GM21390 (cell line): ENCODE data around the gene ATP1A4.
"Not testable (repeated sequence)": the region's sequence is repeated elsewhere in the genome, so short reads cannot be mapped to it uniquely, and the experiment has no call there.

Experiments used
- ATAC-seq: cut with Tn5 transposase; IDR thresholded peaks from one replicate; pipeline ENCODE4 v1.9.1; 2021; ENCODE audit not compliant: unreplicated experiment

ATP1A4 gene

GRCh38 chr1:160151303-160151702, at the start of gene ATP1A4:
ATP1A4 (plus strand) TSS chr1:160151603; CDS start chr1:160152041, 438 bp downstream.
- no peak for ATAC-seq

DNA sequence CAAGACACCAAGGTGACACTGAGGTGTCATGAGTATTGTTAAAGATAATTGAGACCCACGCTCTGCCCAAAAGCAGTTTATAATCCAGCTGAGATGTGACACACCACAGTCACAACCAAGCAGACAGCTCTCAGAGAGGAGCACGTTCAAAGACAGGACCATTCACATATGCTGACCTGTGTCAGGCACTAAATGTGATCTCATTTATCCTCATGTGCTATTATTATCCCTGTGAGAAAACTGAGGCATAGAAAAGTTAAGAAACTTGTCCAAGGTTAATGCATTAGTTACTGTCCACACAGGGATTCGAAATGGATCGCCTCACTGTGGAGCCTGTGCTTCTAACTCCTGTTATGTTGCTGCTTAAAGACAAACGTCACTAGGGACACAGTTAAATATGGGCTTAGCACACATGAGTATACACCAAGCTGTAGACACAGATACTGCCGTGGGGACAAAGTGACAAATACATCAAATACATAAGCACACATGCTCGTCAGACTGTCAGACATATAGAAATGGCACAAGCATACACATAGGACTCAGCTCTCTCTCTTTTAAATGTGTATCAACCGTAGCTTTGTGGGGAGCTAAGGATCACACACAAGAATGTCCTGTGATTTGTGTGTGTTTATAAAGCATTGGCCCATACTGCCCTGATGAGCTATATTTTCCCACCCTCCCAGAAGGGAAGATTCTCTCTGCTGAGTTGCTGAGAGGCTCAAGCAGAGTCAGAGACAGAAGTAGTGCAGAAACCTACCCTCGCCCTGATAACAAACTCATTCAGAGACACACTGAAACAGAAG, 49.5 kb upstream of the ATP1A4 start:
- ATAC-seq: no peak

- no peak for ATAC-seq
These were observed 47.6 kb upstream of the ATP1A4 start for GRCh38 chr1:160103658-160104408.

GRCh38 chr1:160104486-160104885, 46.9 kb upstream of the ATP1A4 start:
- no peak for ATAC-seq

DNA sequence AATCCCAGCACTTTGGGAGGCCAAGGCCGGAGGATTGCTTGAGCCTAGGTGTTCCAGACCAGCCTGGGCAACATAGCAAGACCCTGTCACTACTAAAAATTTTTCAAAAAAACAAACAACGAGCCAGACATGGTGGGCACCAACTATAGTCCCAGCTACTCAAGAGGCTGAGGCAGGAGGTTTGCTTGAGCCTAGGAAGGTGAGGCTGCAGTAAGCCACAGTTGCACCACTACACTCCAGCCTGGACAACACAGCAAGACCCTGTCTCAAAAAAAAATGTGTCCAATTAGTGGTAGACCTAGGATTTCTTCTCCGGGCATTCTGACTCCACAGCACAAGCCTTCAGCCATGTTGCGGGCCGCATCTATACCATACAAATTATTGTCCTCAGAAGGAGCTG, 46.2 kb upstream of the ATP1A4 start:
- no peak for ATAC-seq

DNA sequence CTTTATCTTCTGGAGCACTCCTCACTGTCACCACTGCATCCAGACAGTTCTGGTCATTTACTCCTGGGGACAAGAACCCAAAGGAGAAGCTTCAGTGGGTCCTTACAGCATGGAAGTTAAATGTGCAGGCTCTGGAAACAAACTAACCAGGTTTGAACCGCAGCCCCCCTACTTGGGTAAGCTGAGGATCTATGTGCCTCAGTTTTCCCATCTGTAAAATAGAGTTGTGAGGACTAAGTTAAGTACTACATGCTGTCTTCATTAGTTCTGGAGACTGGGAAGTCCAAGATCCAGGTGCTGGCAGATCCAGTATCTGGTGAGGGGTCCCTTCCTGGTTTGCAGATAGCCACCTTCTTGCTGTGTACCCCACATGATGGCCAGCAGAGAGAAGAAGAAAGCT, 43.9 kb upstream of the ATP1A4 start:
- ATAC-seq: no peak

DNA sequence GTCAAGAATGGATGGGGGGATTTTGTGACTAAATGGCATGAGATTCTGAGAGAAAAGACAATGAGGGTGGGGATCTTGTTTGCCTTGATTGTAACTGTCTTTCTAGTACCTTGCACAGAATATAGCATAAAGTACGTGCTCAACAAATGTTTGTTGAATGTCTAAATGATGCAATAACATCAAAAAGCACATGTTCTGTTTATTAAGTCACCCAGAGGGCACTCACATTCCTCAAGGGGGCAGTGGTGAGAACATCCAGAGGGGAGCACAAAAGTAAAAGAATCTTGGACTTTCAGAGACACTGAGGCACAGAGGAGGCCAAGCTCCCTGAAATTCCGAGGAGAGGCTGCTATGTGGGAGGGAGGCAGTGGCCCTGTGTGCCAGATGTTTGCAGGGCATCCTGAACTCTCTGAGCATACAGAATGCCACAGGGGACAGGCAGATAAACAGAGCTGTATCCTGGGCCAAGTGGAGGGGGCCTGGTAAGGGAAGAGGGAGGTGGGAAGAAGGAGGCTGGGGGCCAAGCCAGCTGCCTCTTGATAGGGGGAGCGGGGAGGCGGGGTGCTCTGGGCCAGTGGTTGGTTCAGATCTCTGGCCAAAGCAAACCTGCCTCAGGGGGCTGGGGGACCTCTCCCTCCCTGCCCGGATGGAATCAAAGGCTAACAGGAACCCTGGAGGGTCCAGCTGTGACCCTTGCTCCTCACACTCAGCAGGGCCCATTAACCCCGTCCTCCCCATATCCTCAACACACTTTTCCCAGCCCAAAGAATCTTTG, 42.3 kb upstream of the ATP1A4 start:
- no peak for ATAC-seq

- ATAC-seq: no peak
These were observed 41.7 kb upstream of the ATP1A4 start for GRCh38 chr1:160109686-160110085.

GRCh38 chr1:160111462-160111861, 39.9 kb upstream of the ATP1A4 start:
- not testable (repeated sequence) for ATAC-seq

GRCh38 chr1:160112357-160112756, 39.0 kb upstream of the ATP1A4 start:
- ATAC-seq: no peak

- no peak for ATAC-seq
These were observed 38.0 kb upstream of the ATP1A4 start for GRCh38 chr1:160113407-160113806.

- ATAC-seq: no peak
These were observed 37.3 kb upstream of the ATP1A4 start for GRCh38 chr1:160114085-160114484.

GRCh38 chr1:160115545-160116282, 35.7 kb upstream of the ATP1A4 start, which contains the start of gene ATP1A2:
ATP1A2 (plus strand) TSS chr1:160115759; CDS start chr1:160115862, 103 bp downstream.
- no peak for ATAC-seq

DNA sequence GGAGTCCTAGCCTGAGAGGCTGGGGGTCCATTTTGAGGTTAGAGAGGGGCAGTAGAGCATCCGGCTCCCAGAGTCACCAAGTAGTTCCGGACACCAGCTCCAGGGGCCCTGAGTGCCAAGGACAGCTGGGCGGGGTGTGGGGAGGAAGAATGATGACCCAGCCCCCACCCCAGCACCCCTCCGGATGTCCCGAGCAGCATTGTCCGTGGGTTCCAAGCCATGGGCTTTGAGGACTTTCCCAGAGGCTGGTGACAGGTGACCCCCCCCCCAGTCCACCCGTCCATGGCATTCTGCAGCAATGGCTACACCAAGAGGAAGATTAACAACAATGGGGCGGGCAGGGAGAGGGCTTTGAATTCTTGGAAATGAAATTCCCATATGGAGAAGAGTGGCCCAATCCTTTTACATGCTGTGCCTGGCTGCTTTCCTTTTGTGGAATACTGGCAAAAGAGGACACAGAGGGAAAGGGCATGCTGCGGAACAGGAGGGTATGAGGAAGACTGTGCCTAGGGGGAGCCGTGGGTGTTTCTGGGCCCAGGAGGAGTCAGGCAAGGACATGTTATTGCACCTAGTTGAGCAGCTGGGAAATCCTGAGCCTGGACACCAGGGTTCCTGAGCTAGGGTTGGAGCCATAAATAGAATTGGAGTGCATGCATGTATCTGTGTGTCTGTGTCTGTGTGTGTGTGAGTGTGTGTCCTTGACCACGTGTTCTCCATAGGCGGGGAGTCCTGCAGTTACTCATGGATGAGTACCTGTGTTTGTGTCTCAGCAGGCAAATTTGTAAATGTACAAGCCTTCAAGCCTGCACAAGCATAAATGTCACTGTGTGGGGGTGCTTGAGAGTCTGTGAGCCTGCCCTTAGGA, 34.9 kb upstream of the ATP1A4 start:
- ATAC-seq: no peak

GRCh38 chr1:160117300-160117699, 34.1 kb upstream of the ATP1A4 start:
- ATAC-seq: no peak

DNA sequence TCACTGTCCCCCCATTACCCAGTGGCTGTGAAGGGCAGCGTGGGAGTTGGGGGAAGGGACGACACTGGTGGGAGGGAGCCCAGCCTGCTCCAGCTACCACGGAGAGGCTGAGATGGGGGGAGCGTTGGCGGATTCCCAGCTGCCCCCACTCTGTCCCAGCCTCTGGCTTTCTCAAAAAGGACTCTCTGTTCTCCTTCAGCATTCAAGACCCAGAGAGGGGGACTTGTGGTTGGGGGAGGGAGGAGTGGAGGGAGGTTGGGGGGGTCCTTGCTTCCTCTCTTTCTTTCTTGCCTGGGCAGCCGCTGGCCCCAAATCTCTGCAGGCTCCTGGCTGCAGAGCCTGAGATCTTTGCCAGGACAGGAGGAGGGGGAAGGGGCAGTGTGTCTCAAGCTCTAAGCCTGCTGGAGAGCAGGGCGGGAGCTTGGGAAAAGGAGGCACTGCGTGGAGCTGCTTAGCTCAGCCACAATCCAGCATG, 33.7 kb upstream of the ATP1A4 start:
- ATAC-seq: no peak

DNA sequence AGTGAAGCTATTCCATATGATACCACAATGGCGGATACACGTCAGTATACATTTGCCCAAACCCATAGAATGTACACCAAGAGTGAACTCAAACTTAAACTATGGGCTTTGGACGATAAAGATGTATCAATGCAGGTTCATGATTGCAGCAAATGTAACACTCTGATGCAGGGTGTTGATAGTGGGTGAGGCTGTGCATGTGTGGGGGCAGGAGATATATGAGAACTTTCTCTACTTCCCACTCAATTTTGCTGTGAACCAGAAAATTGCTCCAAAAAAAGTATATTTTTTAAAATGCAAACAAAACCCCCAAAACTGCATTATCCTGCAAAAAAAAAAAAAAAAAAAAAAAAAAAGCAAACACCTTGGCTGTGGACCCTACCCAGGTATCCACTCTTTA, 32.5 kb upstream of the ATP1A4 start:
- no peak for ATAC-seq

DNA sequence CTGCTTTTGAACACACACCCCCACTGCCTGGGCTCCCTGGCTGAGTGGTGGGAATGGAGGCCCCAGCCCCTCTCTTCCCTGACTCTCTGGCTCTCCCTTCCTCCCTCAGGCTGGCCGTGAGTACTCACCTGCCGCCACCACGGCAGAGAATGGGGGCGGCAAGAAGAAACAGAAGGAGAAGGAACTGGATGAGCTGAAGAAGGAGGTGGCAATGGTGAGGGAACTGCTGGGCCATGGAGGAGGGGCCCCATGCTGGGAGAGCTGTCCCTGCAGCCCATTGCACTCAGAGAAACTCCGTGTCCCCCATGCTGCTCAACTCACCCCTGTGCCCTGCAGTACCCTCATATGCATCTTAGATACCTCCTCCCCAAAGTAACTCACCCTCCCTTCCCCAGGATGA, 30.6 kb upstream of the ATP1A4 start:
- ATAC-seq: no peak

DNA sequence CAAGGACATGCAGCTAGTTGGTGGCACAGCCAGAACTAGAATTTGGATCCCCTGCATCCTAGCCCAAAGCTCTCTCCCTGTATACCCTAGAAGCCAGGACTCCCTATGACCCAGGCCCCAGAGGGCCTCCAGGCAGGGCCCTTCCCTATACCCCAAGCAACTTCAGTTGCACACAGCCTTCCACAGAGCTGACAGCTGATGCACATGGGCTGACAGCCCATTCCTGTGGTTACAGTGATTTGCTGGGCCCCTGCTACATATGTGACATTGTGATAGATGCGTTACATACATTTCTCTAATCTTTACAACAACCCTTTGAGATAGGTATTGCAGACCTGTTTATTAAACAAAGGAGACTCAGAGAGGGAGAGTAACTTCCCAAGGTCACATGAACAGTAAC, 30.0 kb upstream of the ATP1A4 start:
- no peak for ATAC-seq
